ENCODE measurements around the gene SPOCK1.
A peak's percentile ranks its signal among the peaks of the same experiment; 100 is the strongest.
"Not testable (repeated sequence)": the region's sequence is repeated elsewhere in the genome, so short reads cannot be mapped to it uniquely, and the experiment has no call there.

Gene SPOCK1

DNA sequence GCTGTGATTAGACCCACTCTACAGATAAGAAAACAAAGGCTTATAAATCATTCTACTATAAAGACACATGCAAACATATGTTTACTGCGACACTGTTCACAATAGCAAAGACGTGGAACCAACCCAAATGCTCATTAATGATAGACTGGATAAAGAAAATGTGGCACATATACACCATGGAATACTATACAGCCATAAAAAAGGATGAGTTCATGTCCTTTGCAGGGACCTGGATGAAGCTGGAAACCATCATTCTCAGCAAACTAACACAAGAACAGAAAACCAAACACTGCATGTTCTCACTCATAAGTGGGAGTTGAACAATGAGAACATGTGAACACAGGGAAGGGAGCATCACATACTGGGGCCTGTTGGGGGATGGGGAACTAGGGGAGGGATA is 240.0 kb downstream of the SPOCK1 start:
- not testable (repeated sequence) for DNase-seq

DNA sequence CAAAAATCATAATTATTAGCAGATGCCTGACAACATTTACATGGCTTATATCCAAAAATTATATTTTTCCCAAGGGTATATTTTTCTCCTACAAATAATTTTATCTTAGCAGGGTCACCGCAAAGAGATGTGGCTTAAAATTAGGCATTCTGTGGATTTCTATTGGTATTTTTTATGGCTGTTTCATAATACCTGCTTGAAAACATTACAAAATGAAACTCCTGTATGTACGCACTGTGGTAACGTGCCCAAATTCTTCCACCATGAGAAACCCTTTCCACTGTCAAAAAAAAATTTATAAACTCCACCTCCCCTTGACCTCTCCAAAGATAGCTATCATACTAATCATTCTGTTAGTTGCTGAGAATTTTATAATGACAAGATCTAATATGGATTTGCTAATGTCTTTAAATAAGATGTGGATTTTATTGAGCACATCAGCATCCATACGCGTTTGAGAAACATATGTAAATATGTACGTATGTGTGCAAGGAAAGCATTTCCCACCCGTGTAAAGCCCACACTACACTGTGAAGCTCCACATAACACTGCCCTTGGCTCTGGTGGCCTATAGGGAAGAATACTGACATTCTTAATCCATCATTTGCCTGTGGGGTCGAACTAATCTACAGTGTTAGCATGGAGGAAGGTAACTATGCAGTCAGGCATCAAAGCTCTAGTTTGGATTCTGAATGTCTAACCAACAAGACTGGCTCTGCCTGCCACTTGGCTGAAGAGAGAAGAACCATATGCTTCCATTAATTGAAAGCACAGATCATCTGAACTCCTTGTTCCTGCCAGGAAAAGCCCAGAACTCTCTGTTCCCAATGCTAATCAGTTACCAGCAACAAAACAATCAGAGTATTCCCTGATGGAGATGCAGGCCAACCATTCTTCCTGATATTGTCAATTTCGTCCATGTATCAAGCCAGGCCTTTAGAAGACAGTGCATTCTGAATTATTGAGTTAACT is 244.7 kb downstream of the SPOCK1 start:
- no peak for DNase-seq

GRCh38 chr5:137252512-137252911 is 246.6 kb downstream of the SPOCK1 start:
- DNase-seq, result no peak

DNA sequence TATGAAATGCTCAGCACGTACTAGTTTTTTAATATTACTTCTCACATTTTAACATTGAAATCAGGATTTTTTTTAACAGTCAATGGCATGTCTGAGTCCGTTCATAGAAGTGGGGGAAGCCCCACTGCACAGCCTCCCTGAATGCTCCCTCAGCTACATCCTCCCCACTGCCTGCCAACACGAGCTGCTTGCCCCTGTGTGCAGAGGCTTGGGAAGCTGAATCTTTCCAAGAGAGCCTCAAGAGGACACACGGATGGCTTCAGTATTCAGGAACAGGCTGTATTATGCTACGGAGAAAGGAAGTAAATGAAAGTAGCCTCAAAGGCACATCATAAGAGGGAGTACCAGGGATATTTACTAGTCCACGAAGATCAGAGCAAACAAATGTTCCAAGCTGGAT is 248.7 kb downstream of the SPOCK1 start:
- no peak for DNase-seq

DNA sequence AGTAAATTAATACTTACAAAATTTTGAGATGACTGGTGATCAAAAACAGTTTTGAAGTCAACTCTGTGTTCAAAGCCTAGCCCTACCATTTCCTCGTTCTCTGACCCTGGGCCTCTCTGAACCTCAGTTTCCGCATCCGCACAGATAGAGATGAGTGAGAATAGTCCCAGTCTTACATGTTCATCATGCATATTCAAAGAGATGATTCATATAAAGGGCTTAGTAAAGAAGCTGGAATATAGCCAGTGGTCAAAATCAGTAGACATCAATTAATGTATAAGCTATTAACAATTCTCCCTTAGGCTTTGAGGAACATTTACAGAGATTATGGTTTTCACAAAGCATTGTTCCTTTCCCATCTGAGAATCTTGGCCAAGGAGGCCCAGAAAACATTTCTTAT is 250.6 kb downstream of the SPOCK1 start:
- DNase-seq, result no peak

- DNase-seq, result no peak
Measured at GRCh38 chr5:137245438-137245837, 253.7 kb downstream of the SPOCK1 start.

- DNase-seq, result no peak
Measured at GRCh38 chr5:137240285-137240684, 258.8 kb downstream of the SPOCK1 start.

GRCh38 chr5:137236849-137237507 is 262.1 kb downstream of the SPOCK1 start:
- no peak for DNase-seq

DNA sequence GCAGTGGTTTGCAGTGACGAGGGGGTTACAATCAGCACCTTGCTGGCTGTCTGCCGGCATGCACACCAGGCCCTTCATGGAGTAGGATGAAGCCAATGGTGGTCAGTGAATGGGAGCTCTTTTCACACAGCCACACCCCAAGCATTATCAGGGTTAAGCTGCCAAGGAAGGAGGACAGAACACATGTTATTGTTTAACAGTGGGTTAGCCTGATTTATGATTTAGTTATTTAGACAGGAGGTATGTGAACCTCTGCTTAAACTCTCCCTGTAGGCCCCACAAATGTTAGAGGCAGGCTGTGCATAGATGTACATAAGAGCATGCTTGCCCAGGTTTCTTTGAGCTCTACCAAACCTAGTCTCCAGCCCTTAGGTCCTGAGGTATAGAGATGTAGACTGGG is 262.9 kb downstream of the SPOCK1 start:
- DNase-seq, result no peak

DNA sequence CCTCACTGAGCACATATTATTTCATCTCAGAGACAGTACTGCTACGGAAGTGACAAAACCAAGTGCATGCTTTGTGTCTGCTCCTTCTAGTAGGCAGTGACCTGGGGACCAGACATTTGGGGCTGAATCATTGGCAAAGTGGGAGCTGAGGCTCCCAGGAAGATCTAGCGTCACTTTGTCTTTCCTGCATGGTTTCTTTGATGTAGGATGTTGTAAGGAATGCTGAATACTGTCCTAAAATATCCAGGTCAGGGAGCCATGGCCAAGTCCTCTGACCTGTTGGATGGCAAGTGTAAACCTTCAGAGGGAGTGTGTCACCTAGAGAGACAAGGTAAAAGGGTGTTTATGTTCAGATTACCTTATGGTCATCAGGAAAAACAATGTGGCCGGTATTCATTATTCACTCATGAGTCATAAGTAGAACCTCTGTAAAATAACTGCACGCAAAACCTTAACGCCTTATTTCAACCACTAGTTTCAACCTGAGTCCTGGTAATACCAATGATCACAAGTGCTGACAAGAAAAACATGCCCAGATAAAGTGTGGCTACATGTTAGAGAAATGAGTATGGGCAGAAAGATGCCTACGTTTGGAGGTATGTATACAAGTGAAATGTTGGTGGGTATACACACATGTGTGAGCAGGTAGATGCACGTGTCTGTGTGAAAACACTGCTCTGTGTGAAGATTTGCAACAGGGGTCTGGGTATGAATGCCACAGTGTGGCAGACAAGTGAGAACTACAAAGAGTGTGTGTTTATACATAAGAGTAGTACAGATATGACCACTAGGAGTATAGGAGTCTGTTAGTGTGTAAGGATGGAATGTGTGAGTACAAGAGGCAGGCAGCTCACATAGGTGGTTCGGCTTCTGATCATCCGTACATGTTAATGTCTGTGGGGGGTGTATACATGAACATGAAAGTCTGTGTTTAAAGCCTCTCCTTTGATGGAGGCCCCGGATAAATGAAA is 263.9 kb downstream of the SPOCK1 start:
- no peak for DNase-seq

DNA sequence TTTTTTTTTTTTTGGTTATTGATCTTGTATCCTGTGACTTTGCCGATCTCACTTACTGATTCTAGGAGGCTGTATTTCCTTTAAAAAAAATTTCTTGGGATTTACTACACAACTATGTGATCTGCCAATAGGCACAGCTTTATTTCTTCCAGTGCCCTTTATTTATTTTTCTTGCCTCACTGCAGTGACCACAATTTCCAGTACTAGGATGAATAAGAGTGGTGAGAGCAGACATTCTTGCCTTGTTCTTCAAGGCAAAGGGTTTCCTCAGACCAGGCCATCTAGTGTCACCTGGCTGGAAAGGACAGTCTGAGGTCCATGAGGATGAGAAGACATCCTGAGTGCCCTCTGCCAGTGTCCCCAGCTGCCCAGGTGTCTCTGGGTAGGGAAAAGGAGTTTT is 265.4 kb downstream of the SPOCK1 start:
- no peak for DNase-seq

GRCh38 chr5:137233304-137233703 is 265.8 kb downstream of the SPOCK1 start:
- not testable (repeated sequence) for DNase-seq

DNA sequence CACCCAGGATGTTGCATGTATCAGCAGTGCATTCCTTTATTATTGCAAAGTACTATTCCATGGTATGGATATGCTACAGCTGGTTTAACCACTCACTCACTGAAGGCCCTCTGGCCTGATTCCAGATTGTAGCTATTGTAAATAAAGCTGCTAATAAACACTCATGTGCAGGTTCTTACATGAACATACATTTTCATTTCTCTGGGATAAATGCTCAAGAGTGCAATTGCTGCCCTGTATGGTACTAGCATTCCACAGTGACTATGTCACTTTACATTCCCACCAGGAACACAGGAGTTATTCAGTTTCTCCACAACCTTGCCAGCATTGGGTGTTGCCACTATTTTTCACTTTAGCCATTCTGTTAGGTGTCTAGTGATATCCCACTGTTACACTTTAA is 267.6 kb downstream of the SPOCK1 start:
- DNase-seq, result no peak

DNA sequence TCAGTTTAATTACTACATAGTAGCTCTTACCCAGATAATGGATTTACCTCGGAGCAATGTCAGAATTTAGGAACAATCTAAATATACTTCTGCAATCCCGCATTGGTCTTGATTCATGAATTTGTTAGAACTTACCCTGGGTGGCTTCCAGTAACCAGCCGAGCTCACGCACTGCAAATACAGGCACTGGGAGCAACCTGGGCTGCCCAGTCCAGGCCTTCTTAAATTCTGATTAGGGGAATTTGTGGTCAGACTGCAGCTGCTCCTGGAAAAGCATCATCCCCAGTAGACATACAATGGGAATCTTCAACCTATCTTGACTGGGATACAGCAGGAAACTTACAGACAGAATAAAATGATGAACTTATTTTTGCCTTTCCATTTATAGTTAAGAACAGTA is 270.3 kb downstream of the SPOCK1 start:
- DNase-seq, result no peak

GRCh38 chr5:137226081-137226480 is 273.0 kb downstream of the SPOCK1 start:
- no peak for DNase-seq

- DNase-seq, result no peak
Measured at GRCh38 chr5:137223324-137224295, 275.5 kb downstream of the SPOCK1 start.

DNA sequence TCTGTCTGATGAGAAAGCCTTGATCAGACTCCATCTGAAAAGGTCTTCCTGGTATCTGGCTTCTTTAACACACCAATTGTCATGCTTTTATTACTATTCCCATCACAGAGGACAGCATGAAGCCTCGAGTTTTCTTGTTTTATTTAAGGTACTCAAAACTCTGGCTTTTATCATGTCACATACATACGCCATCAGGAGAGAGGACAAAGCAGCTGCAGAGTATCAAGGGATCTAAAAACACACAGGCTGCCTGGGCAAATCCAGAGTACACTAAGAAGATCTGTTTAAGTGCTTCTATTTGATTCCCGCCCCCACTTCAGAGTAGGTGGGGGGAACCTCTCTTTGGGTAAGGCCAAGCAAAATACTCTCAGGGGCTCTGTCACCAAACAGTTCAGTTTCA is 277.2 kb downstream of the SPOCK1 start:
- no peak for DNase-seq

DNA sequence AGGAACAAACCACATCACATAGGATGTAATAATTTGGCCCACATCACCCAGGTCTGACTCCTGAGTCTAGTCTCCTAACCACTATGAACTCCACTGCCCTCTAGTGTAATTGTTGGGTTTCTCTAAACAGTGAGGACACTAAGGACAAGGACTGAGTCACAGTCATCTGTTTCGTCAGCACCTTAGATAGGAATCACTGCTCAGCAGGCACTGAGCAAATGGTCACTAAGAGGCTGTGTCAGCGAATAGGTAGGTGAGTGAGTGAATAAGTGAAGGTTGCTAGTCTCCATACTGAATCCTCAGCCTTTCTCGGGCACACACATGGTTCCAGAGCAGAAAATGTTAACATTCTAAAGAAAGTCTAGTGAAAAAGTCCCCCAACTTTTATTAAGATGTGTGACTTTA is 278.6 kb downstream of the SPOCK1 start:
- DNase-seq, result peak; percentile 76 to 79

DNA sequence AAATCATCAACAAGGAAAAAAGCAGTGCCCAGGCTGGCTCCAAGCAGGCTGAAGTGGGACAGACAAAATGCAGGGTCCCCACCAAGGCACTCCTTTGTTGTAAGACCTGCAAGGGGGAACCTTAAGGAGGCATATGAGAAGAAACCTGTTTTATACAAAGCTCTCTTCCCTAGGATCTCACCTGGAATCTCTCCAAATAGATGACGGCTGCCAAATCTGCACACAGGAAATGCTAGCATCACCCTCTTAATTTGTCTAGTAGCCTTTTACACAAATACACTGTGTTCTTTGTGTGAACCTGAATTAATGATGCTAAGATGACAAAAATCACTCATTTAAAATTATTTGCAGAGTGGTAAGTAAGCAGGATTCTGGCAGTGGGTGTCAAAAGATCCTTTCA is 280.2 kb downstream of the SPOCK1 start:
- no peak for DNase-seq

DNA sequence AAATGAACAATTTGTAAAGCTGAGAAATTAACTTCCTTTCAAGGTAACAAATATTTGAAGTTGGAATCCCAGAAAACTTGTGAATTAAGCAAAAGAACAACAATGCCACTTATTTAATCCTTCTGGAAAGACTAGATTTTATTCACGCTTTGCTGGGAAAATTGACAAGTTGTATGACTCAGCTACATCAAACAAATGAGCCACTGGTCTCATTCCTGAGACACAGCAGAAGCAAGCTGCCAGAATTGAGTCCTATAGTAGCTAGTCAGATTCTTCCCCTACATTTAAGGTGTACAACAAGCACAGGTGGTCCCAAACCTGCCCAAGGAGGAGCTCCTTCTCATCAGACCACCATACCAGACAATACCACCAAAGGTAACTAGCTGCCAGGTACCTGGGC is 280.7 kb downstream of the SPOCK1 start:
- DNase-seq, result no peak

DNA sequence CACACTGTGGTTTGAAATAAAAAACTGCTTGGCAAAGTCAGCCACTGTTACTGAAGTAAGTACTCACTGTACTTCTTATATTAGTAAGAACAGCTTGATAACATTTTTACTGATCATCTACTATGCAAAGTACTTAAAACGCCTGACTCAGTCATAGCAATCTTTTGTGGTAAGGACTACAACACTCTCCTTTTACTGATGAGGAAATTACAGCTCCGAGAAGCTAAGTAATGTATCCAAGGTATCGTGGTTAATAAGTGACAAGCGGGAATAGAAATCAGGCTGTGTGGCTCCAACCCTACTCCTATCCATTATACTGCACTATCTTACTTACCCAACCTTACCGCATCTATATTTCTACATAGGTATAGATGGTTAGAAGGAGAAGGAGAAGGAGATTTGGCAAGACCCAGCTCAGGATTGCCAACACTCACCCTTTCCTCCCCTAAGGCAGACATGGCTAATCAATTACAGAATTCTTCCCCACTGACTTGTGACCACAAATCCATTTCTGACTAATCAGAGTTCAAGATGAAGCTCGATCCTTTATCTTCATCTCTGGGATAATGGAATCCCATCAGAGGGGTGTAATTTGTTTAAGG is 281.4 kb downstream of the SPOCK1 start:
- no peak for DNase-seq

Data from SHP77 (cell line).